Measurements from ENCODE around the gene SLC5A6. TPM values are rescaled to one million over a fixed set of nuclear protein-coding genes. Genes with fewer than 3 reads are reported as not detected.

The SLC5A6 gene
- polyA plus RNA-seq, 1 donor = 148 TPM

DNA sequence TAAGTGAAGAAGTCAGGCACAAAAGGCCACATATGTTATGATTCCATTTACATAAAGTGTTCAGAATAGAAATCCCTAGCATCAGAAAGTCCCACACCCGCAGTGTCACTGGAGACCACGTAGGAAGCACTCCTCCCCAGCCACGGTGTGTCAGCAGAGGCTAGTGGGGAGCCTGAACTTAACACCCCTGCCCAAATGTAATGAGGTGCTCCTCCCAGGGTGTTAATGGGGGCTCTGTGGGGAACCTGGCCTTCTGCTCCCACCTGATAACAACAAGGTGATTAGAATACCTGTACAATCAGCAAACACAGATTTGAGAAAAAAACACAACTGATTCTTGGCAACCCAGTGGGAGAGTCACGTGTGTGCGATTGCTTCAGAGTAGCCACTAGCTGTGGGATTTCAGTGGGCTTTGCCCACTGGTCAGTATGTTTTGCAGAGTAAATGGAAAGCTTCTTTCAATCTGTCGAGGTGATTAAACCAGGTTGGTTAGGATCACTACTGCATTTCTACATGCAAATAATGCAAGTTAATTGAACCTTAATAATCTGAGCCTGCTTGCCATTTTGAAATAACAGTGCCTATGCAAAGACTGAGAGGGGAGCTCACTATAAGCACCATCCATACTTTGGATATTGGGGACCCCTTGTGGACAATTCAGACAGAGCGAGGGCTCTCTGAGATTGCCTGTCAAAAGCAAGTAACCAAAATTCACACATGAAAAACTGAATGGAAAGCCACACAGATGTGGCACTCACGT is 20.8 kb downstream of the SLC5A6 start:
- Histone ChIP-seq H3K4me1 (ENCODE audit: control insufficient read depth, insufficient read depth, low read length) (no peaks in the 10 kb centered on the region), H3K27me3 (ENCODE audit: control insufficient read depth, insufficient read depth, low read length) (no peaks in the 10 kb centered on the region), H3K27ac (ENCODE audit: low read length) (no peak overlapping the region), H3K4me3 (ENCODE audit: low read length) (no peak overlapping the region), H3K9me3 (ENCODE audit: control insufficient read depth, low read depth, low read length) (no peaks in the 10 kb centered on the region), H3K36me3 (ENCODE audit: control insufficient read depth, insufficient read depth, low read length) (no peaks in the 10 kb centered on the region)
- peak in 1 of 2 donors; percentile 44 for DNase-seq
- WGBS (ENCODE audit: insufficient coverage, low lambda C conversion rate) = 0% methylated on average over 1 of the region's 8 CpGs

DNA sequence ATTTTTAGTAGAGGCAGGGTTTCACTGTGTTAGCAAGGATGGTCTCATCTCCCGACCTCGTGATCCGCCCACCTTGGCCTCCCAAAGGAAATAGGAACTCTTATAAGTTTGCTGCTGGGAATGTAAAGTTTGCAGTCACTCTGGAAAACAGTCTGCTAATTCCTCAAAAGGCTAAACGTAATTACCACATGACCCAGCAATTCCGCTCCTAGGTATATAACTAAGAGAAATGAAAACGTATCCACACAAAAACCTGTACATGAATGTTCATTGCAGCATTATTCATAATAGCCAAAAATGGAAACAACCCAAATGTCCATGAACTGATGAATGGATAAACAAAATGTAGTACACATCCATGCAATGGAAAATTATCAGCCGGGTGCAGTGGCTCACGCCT is 22.1 kb downstream of the SLC5A6 start:
- Histone ChIP-seq H3K27ac (ENCODE audit: low read length) (no peak overlapping the region), H3K4me1 (ENCODE audit: control insufficient read depth, insufficient read depth, low read length) (no peaks in the 10 kb centered on the region), H3K36me3 (ENCODE audit: control insufficient read depth, insufficient read depth, low read length) (no peaks in the 10 kb centered on the region), H3K9me3 (ENCODE audit: control insufficient read depth, low read depth, low read length) (no peaks in the 10 kb centered on the region), H3K27me3 (ENCODE audit: control insufficient read depth, insufficient read depth, low read length) (no peaks in the 10 kb centered on the region), H3K4me3 (ENCODE audit: low read length) (no peak overlapping the region)
- no peak for DNase-seq
- 93% methylated on average over 3 of the region's 8 CpGs for WGBS (ENCODE audit: insufficient coverage, low lambda C conversion rate)

DNA sequence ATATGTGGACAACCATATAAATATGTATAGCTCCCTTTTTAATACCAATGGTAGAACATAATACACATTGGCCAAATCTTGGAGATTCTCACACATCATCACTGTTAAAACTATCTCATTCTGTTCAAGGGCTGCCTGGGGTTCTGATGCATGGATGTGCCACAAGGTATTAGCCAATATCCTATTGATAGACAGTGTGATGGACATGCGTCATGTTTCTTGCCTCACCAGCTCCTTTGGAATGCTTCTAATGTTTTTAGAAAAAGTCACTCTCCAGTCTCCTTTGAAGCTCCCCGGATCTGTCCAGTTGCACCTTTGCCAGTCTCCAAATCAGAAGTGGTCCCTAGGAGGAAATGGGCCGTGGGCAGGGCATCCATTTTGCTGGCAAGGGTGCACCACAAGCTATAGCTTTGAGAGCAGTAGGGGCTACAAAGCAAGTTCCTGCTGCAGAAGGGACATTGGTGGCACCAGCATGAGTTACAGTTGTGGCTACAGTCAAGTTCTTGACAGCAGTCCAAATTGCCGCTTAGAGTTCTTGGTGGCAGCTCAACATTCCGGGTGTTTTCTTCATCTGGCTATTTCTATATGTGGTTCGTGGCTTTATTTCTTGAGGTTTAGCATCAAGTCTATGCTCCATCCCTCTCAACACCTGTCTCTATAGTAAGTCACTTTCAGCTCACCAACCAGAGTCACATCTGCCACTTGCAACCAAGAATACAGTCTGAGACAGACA is 25.3 kb downstream of the SLC5A6 start:
- no peak overlapping the region for H3K27ac ChIP-seq (ENCODE audit: low read length)

DNA sequence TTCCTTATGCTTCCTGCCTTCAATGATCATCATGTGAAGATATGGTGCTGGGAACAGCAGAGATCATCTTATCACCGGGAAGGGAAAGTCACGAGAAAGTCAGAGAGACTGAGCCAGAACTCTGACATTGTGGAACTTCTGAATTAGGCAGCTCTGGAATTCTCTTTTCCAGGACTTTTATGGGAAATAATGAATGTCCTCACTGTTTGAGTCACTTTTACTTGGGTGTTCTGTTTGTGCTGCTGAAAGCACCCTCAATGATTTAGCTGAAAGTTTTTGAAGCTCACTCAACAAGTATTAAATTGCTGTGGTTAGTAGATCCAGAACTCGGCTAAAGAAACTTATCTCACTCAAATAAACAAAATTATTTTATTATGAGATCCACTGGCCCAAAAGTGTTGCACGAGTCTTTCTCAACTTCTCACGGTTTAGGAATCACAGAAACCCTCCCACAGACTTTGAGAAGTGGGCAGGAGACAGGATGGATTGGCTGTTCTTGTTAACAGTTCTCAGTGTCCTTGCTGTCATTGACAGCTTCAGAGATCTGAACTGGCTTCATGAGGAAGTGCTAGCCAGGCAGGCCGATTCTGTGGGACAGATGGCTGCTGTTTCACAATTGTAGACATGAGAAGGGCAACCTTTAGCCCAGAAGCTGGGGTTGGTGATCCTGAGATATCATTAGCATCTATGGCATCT is 26.6 kb downstream of the SLC5A6 start:
- Histone ChIP-seq H3K27me3 (ENCODE audit: control insufficient read depth, insufficient read depth, low read length) (no peaks in the 10 kb centered on the region), H3K4me3 (ENCODE audit: low read length) (no peak overlapping the region), H3K9me3 (ENCODE audit: control insufficient read depth, low read depth, low read length) (no peaks in the 10 kb centered on the region), H3K36me3 (ENCODE audit: control insufficient read depth, insufficient read depth, low read length) (no peaks in the 10 kb centered on the region), H3K4me1 (ENCODE audit: control insufficient read depth, insufficient read depth, low read length) (no peaks in the 10 kb centered on the region), H3K27ac (ENCODE audit: low read length) (no peak overlapping the region)
- WGBS (ENCODE audit: insufficient coverage, low lambda C conversion rate) = no CpG with 5 or more reads among the region's 6 CpGs
- no peak for DNase-seq

More for the DNA sequence above, 25.3 kb downstream of the SLC5A6 start:
- no peaks in the 10 kb centered on the region for H3K27me3 ChIP-seq (ENCODE audit: control insufficient read depth, insufficient read depth, low read length)
- DNase-seq = no peak
- no peaks in the 10 kb centered on the region for H3K36me3 ChIP-seq (ENCODE audit: control insufficient read depth, insufficient read depth, low read length)
- no peaks in the 10 kb centered on the region for H3K4me1 ChIP-seq (ENCODE audit: control insufficient read depth, insufficient read depth, low read length)
- no peaks in the 10 kb centered on the region for H3K9me3 ChIP-seq (ENCODE audit: control insufficient read depth, low read depth, low read length)
- H3K4me3 ChIP-seq (ENCODE audit: low read length) = no peak overlapping the region
- 90% methylated on average over 2 of the region's 6 CpGs for WGBS (ENCODE audit: insufficient coverage, low lambda C conversion rate)

DNA sequence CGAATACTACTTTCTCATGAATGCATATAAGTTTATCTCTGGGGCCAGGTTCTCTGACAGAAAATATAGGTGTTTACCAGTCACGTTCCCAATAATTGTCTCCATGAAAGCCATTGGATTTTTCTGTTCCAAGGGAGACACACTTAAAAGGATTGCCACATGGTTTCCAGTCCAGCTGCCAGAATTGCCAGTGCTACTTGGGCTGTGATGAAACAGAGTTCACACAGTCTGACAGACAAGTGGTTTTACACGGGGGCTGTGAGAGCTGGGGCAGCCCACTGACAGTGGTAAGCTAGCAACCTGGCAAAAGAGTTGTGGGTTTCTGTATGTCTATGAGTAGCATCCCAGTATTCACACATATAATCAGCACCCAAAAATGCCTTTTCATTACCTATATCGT is 28.0 kb downstream of the SLC5A6 start:
- no peaks in the 10 kb centered on the region for H3K36me3 ChIP-seq (ENCODE audit: control insufficient read depth, insufficient read depth, low read length)
- no peaks in the 10 kb centered on the region for H3K9me3 ChIP-seq (ENCODE audit: control insufficient read depth, low read depth, low read length)
- H3K4me3 ChIP-seq (ENCODE audit: low read length) = no peak overlapping the region
- no CpG with 5 or more reads among the region's 4 CpGs for WGBS (ENCODE audit: insufficient coverage, low lambda C conversion rate)
- peaks cover 2% of the 10 kb centered on the region for H3K27me3 ChIP-seq (ENCODE audit: control insufficient read depth, insufficient read depth, low read length)
- no peak for DNase-seq
- H3K27ac ChIP-seq (ENCODE audit: low read length) = no peak overlapping the region
- no peaks in the 10 kb centered on the region for H3K4me1 ChIP-seq (ENCODE audit: control insufficient read depth, insufficient read depth, low read length)

DNA sequence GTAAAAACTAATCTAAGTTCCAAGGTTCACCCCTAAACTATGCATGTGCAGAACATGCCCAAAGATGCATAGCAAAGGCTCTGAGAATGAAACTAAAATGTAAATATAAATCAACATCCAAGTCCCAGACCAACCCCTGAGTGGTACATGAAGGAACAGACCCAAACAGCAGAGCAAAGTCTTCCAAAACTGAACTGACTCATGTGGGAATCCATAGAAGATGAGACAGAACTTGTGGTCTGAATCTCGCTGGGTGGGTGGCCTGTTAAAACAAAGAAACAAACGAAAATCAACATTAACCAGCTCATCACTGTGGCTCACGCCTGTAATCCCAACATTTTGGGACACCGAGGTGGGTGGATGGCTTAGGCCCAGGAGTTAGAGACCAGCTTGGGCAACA is 29.7 kb downstream of the SLC5A6 start:
- H3K4me3 ChIP-seq (ENCODE audit: low read length) = no peak overlapping the region
- H3K4me1 ChIP-seq (ENCODE audit: control insufficient read depth, insufficient read depth, low read length) = no peaks in the 10 kb centered on the region
- H3K36me3 ChIP-seq (ENCODE audit: control insufficient read depth, insufficient read depth, low read length) = no peaks in the 10 kb centered on the region
- DNase-seq = no peak
- no CpG with 5 or more reads among the region's 4 CpGs for WGBS (ENCODE audit: insufficient coverage, low lambda C conversion rate)
- no peaks in the 10 kb centered on the region for H3K9me3 ChIP-seq (ENCODE audit: control insufficient read depth, low read depth, low read length)
- H3K27ac ChIP-seq (ENCODE audit: low read length) = no peak overlapping the region
- peaks cover 2% of the 10 kb centered on the region for H3K27me3 ChIP-seq (ENCODE audit: control insufficient read depth, insufficient read depth, low read length)

DNA sequence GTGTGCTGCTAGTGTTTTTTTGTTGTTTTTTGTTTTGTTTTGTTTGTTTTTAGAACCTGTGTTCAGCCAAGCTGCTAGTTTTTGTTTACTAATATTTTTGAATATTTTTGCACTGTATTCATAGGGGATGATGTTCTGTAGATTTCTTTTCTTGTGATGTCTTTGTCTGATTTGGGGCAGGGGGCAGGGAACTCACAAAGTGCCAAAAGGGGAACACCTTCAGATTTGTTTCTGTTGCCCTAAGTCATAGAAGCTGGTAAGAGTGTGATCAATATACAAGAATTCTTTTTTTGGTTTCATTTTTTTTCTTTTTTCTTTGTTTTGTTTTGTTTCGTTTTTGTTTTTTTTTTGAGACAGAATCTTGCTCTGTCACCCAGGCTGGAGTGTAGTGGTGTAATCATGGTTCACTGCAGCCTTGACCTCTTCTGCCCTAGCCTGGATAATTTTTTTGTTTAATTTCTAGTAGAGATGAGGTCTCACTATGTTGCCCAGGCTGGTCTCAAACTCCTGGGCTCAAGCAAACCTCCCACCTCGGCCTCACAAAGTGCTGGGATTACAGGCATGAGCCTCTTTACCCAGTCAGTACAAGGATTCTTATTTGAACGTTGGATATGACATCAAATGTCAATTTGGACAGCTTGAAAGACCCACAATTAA is 32.6 kb downstream of the SLC5A6 start:
- no peak overlapping the region for H3K4me3 ChIP-seq (ENCODE audit: low read length)
- no peak for DNase-seq
- H3K4me1 ChIP-seq (ENCODE audit: control insufficient read depth, insufficient read depth, low read length) = no peaks in the 10 kb centered on the region
- no peaks in the 10 kb centered on the region for H3K9me3 ChIP-seq (ENCODE audit: control insufficient read depth, low read depth, low read length)
- WGBS (ENCODE audit: insufficient coverage, low lambda C conversion rate) = no CpG with 5 or more reads among the region's 3 CpGs
- peaks cover 5% of the 10 kb centered on the region for H3K27me3 ChIP-seq (ENCODE audit: control insufficient read depth, insufficient read depth, low read length)
- no peaks in the 10 kb centered on the region for H3K36me3 ChIP-seq (ENCODE audit: control insufficient read depth, insufficient read depth, low read length)
- H3K27ac ChIP-seq (ENCODE audit: low read length) = no peak overlapping the region

DNA sequence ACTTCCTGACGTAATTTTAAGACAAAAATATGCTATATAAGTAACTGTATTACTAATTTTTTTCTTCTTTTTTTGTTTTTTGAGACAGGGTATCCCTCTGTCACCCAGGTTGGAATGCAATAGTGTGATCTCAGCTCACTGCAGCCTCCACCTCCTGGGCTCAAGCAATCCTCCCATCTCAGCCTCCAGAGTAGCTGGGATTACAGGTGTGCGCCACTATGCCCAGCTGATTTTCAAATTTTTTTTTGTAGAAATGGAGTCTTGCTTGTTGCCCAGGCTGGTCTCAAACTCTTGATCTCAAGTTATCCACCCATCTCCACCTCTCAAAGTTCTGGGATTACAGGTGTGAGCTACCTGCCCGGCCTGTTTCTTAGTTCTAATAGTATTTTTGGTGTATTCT is 33.6 kb downstream of the SLC5A6 start:
- H3K9me3 ChIP-seq (ENCODE audit: control insufficient read depth, low read depth, low read length) = no peaks in the 10 kb centered on the region
- 100% methylated on average over 1 of the region's 3 CpGs for WGBS (ENCODE audit: insufficient coverage, low lambda C conversion rate)

DNA sequence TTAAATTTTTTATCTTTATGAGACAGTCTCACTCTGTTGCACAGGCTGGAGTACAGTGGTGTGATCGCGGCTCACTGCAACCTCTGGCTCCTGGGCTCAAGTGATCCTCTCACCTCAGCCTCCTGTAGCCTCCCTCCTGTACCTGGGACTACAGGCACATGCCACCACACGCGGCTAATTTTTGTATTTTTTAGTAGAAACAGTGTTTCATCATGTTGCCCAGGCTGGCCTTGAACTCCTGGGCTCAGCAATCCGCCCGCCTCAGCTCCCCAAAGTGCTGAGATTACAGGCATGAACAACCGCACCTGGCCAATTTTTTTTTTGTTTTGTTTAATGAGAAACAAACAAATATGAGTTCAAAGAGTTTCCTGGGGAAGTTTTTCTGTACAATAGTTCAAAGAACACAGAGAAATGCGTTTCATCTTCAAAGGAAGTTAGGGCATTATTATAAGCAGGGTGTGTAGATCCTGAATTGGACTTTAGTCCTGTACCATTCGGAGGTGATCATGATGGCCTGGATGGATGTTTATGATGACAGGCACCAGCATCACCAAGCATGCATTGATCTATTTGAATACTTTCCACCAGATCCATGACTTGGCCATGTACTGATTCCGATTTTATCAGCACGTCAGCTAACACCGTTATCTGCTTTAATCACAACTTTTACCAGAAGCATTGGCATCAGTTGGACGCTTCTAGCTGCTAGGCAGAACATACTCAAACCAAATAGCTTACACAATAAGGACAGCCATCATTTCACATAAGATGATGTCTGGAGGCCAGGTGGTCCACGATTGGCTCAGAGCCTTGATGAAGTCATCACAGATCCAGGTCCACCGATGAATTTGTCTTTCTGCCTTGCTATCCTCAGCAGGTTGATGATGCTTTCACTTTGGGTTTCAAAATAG is 34.4 kb downstream of the SLC5A6 start:
- Histone ChIP-seq H3K27me3 (ENCODE audit: control insufficient read depth, insufficient read depth, low read length) (peaks cover 5% of the 10 kb centered on the region), H3K27ac (ENCODE audit: low read length) (no peak overlapping the region), H3K36me3 (ENCODE audit: control insufficient read depth, insufficient read depth, low read length) (no peaks in the 10 kb centered on the region), H3K4me3 (ENCODE audit: low read length) (no peak overlapping the region), H3K4me1 (ENCODE audit: control insufficient read depth, insufficient read depth, low read length) (no peaks in the 10 kb centered on the region), H3K9me3 (ENCODE audit: control insufficient read depth, low read depth, low read length) (no peaks in the 10 kb centered on the region)
- peak in 1 of 2 donors; percentile 22 for DNase-seq
- WGBS (ENCODE audit: insufficient coverage, low lambda C conversion rate) = no CpG with 5 or more reads among the region's 15 CpGs

More for the DNA sequence above, 33.6 kb downstream of the SLC5A6 start:
- DNase-seq = no peak
- Histone ChIP-seq H3K27me3 (ENCODE audit: control insufficient read depth, insufficient read depth, low read length) (peaks cover 5% of the 10 kb centered on the region), H3K4me3 (ENCODE audit: low read length) (no peak overlapping the region), H3K27ac (ENCODE audit: low read length) (no peak overlapping the region), H3K36me3 (ENCODE audit: control insufficient read depth, insufficient read depth, low read length) (no peaks in the 10 kb centered on the region), H3K4me1 (ENCODE audit: control insufficient read depth, insufficient read depth, low read length) (no peaks in the 10 kb centered on the region)
